GM18951 (cell line): ENCODE data around the gene RAB5IF.
"Not testable (repeated sequence)": the region's sequence is repeated elsewhere in the genome, so short reads cannot be mapped to it uniquely, and the experiment has no call there.

Experiments used
- POLR2A ChIP-seq: IDR thresholded peaks from 4 replicates; pipeline ENCODE4 v1.6.1; 2011; ENCODE audit warnings: mild to moderate bottlenecking; ENCODE audit not compliant: insufficient read length, insufficient read depth; ENCODE audit errors: extremely low read depth
- in situ Hi-C: fragments of 300-500 bp; cut with MboI; formaldehyde crosslinking; loops from one replicate; pipeline ENCODE4 v1.12.0; 2022; ENCODE audit warnings: low sequenced_read_pairs, mixed read lengths, inconsistent platforms; ENCODE audit not compliant: unreplicated experiment

RAB5IF gene

GRCh38 chr20:36605399-36606157 lies at the start of gene RAB5IF:
Gene RAB5IF, plus strand, starts transcription at chr20:36605779. Its CDS starts 173 bp downstream, at chr20:36605952.
- peak; percentile 89 for TF ChIP-seq POLR2A
- in situ Hi-C loops: loop anchor here (25.0 kb wide), 1 partner anchor 282 kb away; the partner anchor contains the start of gene TLDC2

DNA sequence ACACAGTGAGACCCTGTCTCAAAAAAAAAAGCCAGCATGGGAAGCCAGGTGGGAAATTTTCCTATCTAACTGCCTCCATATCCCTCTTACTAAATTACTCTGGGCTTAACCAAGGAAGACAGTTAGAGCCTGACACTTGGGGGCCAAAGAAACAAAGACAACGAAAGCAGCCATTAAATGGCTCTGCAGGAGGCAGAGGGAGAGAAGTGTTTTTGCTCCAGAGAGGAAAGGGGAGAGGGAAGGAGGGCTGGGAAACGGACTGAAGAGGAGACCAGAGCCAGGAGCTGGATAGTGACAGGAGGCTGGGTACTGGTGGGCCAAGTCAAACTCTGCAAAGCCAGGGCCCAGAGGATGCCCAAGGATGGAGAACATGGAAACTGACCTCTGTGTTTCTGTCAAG lies 42.9 kb upstream of the RAB5IF start:
- in situ Hi-C loops: no loop called here
- TF ChIP-seq POLR2A: no peak

DNA sequence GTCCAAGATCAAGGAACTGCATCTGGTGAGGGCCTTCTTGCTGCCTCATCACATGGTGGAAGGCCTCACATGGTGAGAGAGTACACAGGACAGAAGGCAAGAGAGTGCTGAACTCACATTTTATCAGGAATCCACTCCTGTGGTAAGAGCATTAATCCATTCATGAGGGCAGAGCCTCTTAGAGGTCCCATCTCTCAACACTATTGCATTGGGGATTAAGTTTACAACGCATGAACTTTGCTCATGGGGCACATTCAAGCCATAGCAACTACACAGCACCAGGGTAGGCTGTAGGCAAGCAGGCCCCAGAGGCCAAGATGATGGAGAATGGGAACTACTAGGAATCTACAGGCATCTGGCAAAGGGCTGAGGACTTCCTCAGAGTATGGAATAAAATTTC lies 42.2 kb upstream of the RAB5IF start:
- in situ Hi-C loops: no loop called here
- TF ChIP-seq POLR2A: no peak

DNA sequence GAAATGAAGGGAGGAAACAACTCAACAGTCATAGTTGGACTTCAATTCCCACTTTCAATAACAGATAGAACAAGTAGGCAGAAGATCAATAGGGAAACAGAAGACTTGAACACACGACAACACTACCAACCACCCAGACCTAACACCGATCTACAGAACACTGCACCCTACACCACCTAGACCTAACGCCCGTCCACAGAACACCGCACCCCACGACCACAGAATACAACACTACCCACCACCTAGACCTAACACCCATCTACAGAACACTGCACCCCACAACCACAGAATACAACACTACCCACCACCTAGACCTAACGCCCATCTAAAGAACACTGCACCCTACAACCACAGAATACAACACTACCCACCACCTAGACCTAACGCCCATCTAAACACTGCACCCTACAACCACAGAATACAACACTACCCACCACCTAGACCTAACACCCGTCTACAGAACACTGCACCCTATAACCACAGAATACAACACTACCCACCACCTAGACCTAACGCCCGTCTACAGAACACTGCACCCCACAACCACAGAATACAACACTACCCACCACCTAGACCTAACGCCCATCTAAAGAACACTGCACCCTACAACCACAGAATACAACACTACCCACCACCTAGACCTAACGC lies 41.4 kb upstream of the RAB5IF start:
- in situ Hi-C loops: not testable (repeated sequence)

DNA sequence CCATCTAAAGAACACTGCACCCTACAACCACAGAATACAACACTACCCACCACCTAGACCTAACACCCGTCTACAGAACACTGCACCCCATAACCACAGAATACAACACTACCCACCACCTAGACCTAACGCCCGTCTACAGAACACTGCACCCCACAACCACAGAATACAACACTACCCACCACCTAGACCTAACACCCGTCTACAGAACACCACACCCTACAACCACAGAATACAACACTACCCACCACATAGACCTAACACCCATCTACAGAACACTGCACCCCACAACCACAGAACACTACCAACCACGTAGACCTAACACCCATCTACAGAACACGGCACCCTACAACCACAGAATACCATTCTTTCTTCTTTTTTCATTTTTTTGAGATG lies 40.9 kb upstream of the RAB5IF start:
- in situ Hi-C loops: not testable (repeated sequence)

GRCh38 chr20:36565520-36565919 lies 40.1 kb upstream of the RAB5IF start:
- TF ChIP-seq POLR2A: no peak

GRCh38 chr20:36569847-36570429 lies 35.6 kb upstream of the RAB5IF start:
- in situ Hi-C loops: no loop called here
- TF ChIP-seq POLR2A: no peak

More at GRCh38 chr20:36565520-36565919, 40.1 kb upstream of the RAB5IF start:
- in situ Hi-C loops: no loop called here

- TF ChIP-seq POLR2A: no peak
- in situ Hi-C loops: no loop called here
These were observed 33.7 kb upstream of the RAB5IF start for GRCh38 chr20:36571564-36572504.

DNA sequence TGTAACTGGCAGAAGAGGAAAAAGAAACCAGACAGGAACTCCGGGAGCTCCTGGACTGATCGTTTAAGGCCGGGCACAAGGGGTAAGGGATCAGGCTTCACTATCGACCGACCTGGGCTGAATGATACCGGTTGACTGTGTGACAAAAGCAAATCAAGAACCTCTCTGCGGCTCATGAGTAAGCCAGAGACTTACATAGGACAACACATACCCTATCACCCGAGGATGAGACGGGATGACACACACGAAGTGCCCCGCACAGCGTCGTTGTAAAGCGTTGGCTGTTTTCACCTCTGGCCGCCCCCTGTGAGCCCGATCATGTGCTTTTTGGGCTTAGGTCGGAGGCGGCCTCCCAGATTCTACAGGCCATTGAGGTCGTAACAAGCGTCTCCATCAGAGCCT lies 32.9 kb upstream of the RAB5IF start:
- in situ Hi-C loops: no loop called here
- no peak for TF ChIP-seq POLR2A

DNA sequence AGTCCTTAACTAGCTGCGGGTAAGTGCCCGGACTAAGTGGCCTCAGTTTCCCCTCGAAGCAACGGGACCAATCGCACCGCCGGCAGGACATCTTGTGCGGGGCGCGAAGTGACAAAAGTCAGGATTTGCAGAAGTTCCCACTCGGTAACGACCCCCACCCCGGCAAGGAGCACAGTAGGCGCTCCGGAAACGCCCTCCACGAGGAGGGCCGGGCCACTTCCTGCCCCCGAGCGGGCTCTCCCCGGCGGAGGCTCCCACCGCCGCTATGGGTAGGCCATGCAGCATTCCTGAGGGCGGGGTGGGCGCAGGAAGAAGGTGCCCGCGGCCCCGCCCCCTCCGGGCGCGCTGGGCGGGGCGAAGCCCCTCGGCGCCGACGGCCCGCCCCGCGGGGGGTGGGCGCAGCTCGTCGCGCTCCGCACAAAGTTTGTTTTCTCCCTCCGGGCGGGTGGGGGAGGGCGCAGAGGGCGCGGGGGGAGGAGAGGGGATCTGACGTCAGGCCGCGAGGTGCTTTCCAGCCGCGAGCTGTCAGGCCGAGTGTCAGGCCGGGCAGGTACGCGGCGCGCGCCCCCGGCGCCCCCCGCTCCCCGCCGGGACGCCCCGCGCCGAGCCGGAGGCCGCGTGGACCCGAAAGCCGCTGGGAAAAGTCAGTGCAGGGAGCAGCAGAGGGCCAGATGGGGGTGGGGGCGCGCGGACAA lies 32.3 kb upstream of the RAB5IF start, which contains the start of gene TGIF2:
TSS of gene TGIF2 (plus strand) at position 495 of the 695 bp plus-strand sequence. CDS start 5,178 bp downstream, outside the sequence.
- in situ Hi-C loops: no loop called here
- TF ChIP-seq POLR2A: peak; percentile 83

- in situ Hi-C loops: no loop called here
- TF ChIP-seq POLR2A: no peak
These were observed 31.7 kb upstream of the RAB5IF start for GRCh38 chr20:36573798-36574365.

DNA sequence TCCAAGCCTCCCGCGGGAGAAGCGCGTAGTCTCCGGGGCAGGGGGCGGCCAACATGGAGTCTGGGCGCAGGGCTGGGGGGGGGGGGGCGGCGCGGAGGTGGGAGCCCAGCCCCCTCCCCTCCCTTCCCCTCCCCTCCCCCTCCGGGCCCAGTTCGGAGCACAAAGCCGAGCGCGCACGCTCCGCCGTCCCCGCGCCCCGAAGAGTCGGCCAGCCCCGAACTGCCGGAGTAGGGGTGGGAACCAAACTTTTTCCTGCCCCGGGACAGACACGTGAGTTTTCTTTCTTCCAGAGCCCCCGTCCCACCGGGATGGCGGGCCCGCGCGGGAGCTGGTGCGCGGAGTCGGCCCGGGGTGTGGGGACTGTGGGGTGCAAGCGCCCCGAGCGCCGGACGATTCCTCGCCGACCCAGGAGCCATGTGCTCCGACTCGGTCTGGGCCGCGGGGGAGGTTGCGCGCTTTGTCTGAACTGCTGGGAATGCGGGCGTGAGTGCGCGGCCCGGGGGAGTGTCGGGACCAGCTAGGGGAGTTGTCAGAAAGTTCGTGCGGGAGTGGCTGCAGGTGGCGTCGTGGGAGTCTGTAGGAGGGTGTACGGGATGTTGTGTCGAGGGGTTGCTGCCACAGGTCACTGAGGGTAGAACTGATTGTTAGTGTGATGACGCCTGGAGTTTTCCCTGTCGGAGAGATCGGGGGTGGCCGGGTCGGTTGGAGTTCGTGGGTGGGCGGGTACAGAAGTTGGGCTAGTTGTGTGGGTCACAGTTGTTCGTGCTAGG lies 31.0 kb upstream of the RAB5IF start:
- in situ Hi-C loops: no loop called here

More for the DNA sequence above, 31.0 kb upstream of the RAB5IF start:
- peak; percentile 40 for TF ChIP-seq POLR2A
